Smooth muscle cell (in vitro differentiated cells): ENCODE results near the gene FBXW5. TPM values are rescaled to one million over a fixed set of nuclear protein-coding genes. Genes with fewer than 3 reads are reported as not detected.

Experiments used
- DNase-seq: peaks from one replicate; lab custom pipeline; 2025; ENCODE audit not compliant: unreplicated experiment; lab: John Stamatoyannopoulos, UW
- H2AFZ ChIP-seq: fragments of 200-600 bp; sonication (generic); 2 replicates; pipeline ENCODE4 v1.6.0; 2016; ENCODE audit warnings: antibody characterized with exemption, low read depth, mild to moderate bottlenecking
- H3F3A ChIP-seq: fragments of 200-600 bp; sonication (generic); 2 replicates; pipeline ENCODE4 v1.6.0; 2017; ENCODE audit warnings: antibody characterized with exemption, low read depth
- H3K27ac ChIP-seq: fragments of 200-600 bp; sonication (generic); 2 replicates; pipeline ENCODE4 v1.5.1; 2016; ENCODE audit warnings: low read depth, mild to moderate bottlenecking
- H3K27me3 ChIP-seq: fragments of 200-600 bp; sonication (generic); 2 replicates; pipeline ENCODE4 v1.6.1; 2016; ENCODE audit warnings: low read depth, mild to moderate bottlenecking
- H3K36me3 ChIP-seq: fragments of 200-600 bp; sonication (generic); 2 replicates; pipeline ENCODE4 v1.5.1; 2016; ENCODE audit warnings: low read depth
- H3K4me1 ChIP-seq: fragments of 200-600 bp; sonication (generic); 2 replicates; pipeline ENCODE4 v1.5.1; 2016; ENCODE audit warnings: low read depth
- H3K4me2 ChIP-seq: fragments of 200-600 bp; sonication (generic); 2 replicates; pipeline ENCODE4 v1.6.0; 2016; ENCODE audit warnings: mild to moderate bottlenecking
- H3K4me3 ChIP-seq: fragments of 200-600 bp; sonication (generic); 2 replicates; pipeline ENCODE4 v1.5.1; 2016; ENCODE audit warnings: mild to moderate bottlenecking
- H3K79me2 ChIP-seq: fragments of 200-600 bp; sonication (generic); 2 replicates; pipeline ENCODE4 v1.6.0; 2016; ENCODE audit warnings: low read depth, mild to moderate bottlenecking
- H3K9ac ChIP-seq: fragments of 200-600 bp; sonication (generic); 2 replicates; pipeline ENCODE4 v1.6.0; 2016; ENCODE audit warnings: low read depth
- H3K9me3 ChIP-seq: fragments of 200-600 bp; sonication (generic); replicated peaks from 2 replicates; pipeline ENCODE4 v1.5.1; 2016; ENCODE audit warnings: low read depth
- H4K20me1 ChIP-seq: fragments of 200-600 bp; sonication (generic); 2 replicates; pipeline ENCODE4 v1.6.0; 2016; ENCODE audit warnings: low read depth
- WGBS: methylation state at CpG from one replicate; pipeline ENCODE4 v1.1.7; 2016; ENCODE audit warnings: low lambda C conversion rate; 5-methylcytosine and 5-hydroxymethylcytosine counted together
- polyA plus RNA-seq: library from polyadenylated mRNA; unstranded; fragments of >200 nt; fragmentation: Nextera tagmentation; extraction: Ambion mirVana; gene quantifications from 2 replicates; pipeline ENCODE4 v1.2.1, GENCODE V29; 2016
- total RNA-seq: library from RNA; depleted of rRNA; stranded (reverse); fragments of >200 nt; gene quantifications from 2 replicates; pipeline ENCODE4 v1.2.3, GENCODE V29; 2014
- TF ChIP-seq, protein P1 (sequence below): fragments of 200-600 bp; sonication (generic); IDR thresholded peaks from 2 replicates; pipeline ENCODE4 v1.5.1; 2017; ENCODE audit warnings: borderline replicate concordance, mild to moderate bottlenecking, antibody characterized with exemption; ENCODE audit not compliant: insufficient read depth, poor library complexity, severe bottlenecking

Gene FBXW5
- total and polyA plus RNA-seq, 2 experiments from 2014 or later = 70.5 to 105 TPM

DNA sequence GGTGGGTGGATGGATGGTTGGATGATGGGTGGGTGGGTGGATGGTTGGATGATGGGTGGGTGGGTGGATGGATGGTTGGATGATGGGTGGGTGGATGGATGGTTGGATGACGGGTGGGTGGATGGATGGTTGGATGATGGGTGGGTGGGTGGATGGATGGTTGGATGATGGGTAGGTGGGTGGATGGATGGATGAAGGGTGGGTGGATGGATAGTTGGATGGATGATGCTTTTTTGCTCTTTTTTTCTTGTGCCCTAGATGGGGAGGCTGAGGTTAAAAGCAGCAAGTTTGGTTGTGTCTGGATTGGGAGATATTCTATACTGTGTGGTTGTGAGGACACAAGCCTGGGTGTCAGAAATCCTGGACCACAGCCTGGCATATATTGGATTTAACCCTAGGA is 12.9 kb upstream of the FBXW5 start:
- DNase-seq = no peak
- Histone ChIP-seq H3K4me1 (no peaks in the 10 kb centered on the region), H3F3A (no peaks in the 10 kb centered on the region), H3K9ac (no peak overlapping the region), H3K27me3 (no peaks in the 10 kb centered on the region), H3K4me3 (no peak overlapping the region), H3K79me2 (no peaks in the 10 kb centered on the region), H3K4me2 (no peak overlapping the region), H3K9me3 (no peaks in the 10 kb centered on the region), H2AFZ (no peak overlapping the region), H4K20me1 (no peaks in the 10 kb centered on the region), H3K36me3 (no peaks in the 10 kb centered on the region), H3K27ac (no peak overlapping the region)
- no CpG with 5 or more reads among the region's 1 CpG for WGBS
- TF ChIP-seq, protein P1, sequence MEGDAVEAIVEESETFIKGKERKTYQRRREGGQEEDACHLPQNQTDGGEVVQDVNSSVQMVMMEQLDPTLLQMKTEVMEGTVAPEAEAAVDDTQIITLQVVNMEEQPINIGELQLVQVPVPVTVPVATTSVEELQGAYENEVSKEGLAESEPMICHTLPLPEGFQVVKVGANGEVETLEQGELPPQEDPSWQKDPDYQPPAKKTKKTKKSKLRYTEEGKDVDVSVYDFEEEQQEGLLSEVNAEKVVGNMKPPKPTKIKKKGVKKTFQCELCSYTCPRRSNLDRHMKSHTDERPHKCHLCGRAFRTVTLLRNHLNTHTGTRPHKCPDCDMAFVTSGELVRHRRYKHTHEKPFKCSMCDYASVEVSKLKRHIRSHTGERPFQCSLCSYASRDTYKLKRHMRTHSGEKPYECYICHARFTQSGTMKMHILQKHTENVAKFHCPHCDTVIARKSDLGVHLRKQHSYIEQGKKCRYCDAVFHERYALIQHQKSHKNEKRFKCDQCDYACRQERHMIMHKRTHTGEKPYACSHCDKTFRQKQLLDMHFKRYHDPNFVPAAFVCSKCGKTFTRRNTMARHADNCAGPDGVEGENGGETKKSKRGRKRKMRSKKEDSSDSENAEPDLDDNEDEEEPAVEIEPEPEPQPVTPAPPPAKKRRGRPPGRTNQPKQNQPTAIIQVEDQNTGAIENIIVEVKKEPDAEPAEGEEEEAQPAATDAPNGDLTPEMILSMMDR = no peak

DNA sequence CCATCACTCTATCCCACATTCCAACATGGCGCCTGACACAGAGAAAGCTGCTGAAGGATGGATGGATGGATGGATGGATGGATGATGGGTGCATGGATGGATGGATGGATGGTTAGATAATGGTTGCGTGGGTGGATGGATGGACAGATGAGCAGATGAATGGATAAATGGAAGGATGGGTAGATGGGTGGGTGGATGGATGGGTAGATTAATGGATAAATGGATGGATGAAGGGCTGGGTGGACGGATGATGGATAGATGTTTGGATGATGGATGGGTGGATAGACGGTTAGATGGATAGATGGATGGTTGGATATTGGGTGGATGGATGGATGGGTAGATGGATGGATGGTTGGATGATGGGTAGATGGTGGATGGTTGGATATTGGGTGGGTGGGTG is 12.1 kb upstream of the FBXW5 start:
- Histone ChIP-seq H3K4me2 (no peak overlapping the region), H3K27ac (no peak overlapping the region), H3K27me3 (no peaks in the 10 kb centered on the region), H3K9ac (no peak overlapping the region), H4K20me1 (no peaks in the 10 kb centered on the region), H3K4me1 (no peaks in the 10 kb centered on the region), H3K9me3 (no peaks in the 10 kb centered on the region), H3K79me2 (no peaks in the 10 kb centered on the region), H3K4me3 (no peak overlapping the region), H2AFZ (no peak overlapping the region), H3F3A (no peaks in the 10 kb centered on the region), H3K36me3 (no peaks in the 10 kb centered on the region)
- no peak for DNase-seq
- TF ChIP-seq, protein P1 = no peak
- WGBS = 93% methylated on average over 4 of the region's 4 CpGs

DNA sequence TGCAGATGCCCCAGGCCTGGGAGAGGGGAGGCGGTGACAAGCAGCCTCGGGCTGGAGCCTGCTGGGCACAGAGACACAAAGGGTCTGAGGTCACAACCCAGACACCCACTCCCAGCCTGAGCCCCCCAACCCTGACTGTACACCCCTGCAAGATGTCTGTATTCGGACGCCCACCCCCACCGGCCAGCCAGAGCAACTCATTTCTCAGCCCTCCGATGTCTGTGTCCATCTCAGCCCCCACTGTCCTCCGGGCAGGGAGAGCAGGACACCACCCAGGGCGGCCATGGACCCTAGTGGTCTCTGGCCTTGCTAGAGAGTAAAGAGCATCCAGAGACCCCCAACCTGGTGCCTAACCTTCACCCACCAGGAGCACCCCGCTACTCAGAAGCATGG is 11.4 kb upstream of the FBXW5 start:
- H3K4me2 ChIP-seq = no peak overlapping the region
- WGBS = 90% methylated on average over 9 of the region's 9 CpGs
- no peak overlapping the region for H3K4me3 ChIP-seq
- DNase-seq = no peak
- no peak overlapping the region for H3K27ac ChIP-seq
- no peaks in the 10 kb centered on the region for H3K36me3 ChIP-seq
- H3K4me1 ChIP-seq = no peaks in the 10 kb centered on the region
- H3K27me3 ChIP-seq = no peaks in the 10 kb centered on the region
- H4K20me1 ChIP-seq = no peaks in the 10 kb centered on the region
- H3K79me2 ChIP-seq = no peaks in the 10 kb centered on the region
- H3K9ac ChIP-seq = no peak overlapping the region
- H3F3A ChIP-seq = no peaks in the 10 kb centered on the region
- no peak overlapping the region for H2AFZ ChIP-seq
- TF ChIP-seq, protein P1 = no peak
- no peaks in the 10 kb centered on the region for H3K9me3 ChIP-seq

DNA sequence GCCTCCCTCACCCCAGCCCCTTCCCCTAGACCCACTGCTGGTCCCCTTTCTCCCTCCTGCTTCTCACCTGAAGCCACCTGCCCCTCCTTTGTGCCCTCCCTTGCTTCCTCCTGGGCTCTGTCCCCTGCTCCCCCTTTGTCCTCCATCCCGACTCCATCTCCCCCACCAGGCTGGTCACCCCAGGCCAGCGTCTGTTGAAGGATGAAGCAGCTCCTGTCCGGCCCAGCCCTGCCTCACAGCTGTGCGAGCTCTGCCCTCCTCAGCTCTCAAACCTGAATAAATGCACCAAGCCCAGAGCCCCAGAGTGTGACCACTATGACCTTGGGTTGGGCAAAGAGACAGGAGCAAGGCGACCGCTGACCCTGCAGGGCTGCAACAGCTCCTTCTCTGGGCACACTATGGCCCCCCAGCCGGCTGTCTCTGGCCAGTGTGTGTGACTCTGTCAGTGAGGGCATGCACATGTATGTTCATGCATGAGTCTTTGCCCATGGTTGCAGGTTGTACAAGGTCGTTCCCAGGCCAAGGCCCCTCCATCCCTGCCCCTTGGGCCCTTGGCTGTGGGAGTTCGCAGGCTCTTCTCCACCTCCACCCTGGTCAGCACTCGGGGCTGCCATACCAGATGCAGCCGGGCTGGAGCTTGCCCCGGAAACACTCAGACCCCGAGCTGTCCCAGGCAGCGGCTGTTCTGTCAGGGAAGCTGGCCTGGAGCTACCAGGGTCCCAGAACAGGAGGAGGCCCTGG is 10.8 kb upstream of the FBXW5 start:
- Histone ChIP-seq H3F3A (no peaks in the 10 kb centered on the region), H3K79me2 (no peaks in the 10 kb centered on the region), H3K9me3 (no peaks in the 10 kb centered on the region), H3K9ac (no peak overlapping the region), H3K4me3 (no peak overlapping the region), H2AFZ (no peak overlapping the region), H4K20me1 (no peaks in the 10 kb centered on the region), H3K4me1 (peaks cover 3% of the 10 kb centered on the region), H3K36me3 (no peaks in the 10 kb centered on the region), H3K4me2 (no peak overlapping the region), H3K27me3 (no peaks in the 10 kb centered on the region), H3K27ac (no peak overlapping the region)
- TF ChIP-seq, protein P1 = no peak
- no peak for DNase-seq
- 84% methylated on average over 14 of the region's 14 CpGs for WGBS
